Right atrium auricular region (tissue), 2 donors: ENCODE data around the gene APOL1. TPM values are rescaled to one million over a fixed set of nuclear protein-coding genes. Genes with fewer than 3 reads are reported as not detected.
"Not testable (repeated sequence)": the region's sequence is repeated elsewhere in the genome, so short reads cannot be mapped to it uniquely, and the experiment has no call there.

Source experiments
- DNase-seq: peaks from one replicate; pipeline ENCODE4 v3.0.0-alpha.2; 2019; ENCODE audit warnings: low spot score
- H3K27ac ChIP-seq, 2 donors: fragments of 200-600 bp; sonication (generic); 1 replicate in 1 of 2; 2 replicates in 1 of 2; pipeline ENCODE4 v1.5.1; 2016 to 2019
- H3K27me3 ChIP-seq, 2 donors: fragments of 200-600 bp; sonication (generic); one replicate each; pipeline versions ENCODE4 v1.5.1 to v1.6.0; 2017 to 2019
- H3K36me3 ChIP-seq: fragments of 200-600 bp; sonication (generic); one replicate; pipeline ENCODE4 v1.5.1; 2016
- H3K4me1 ChIP-seq, 2 donors: fragments of 200-600 bp; sonication (generic); one replicate each; pipeline versions ENCODE4 v1.5.1 to v1.6.0; 2017 to 2019
- H3K4me3 ChIP-seq, 2 donors: fragments of 200-600 bp; sonication (generic); 1 replicate in 1 of 2; 2 replicates in 1 of 2; pipeline ENCODE4 v1.5.1; 2017 to 2019; ENCODE audit warnings: mild to moderate bottlenecking in 1 of 2, moderate library complexity in 1 of 2
- H3K9me3 ChIP-seq, 2 donors: fragments of 200-600 bp; sonication (generic); one replicate each; pipeline ENCODE4 v1.5.1; 2019
- total RNA-seq, 2 donors: library from RNA; depleted of rRNA; stranded (reverse); fragments of >200 nt; gene quantifications; one replicate each; pipeline ENCODE4 v1.1.0, GENCODE V29; 2016
- TF ChIP-seq, protein P1 (sequence below), 2 donors: fragments of 200-600 bp; sonication (generic); IDR thresholded peaks; one replicate each; pipeline ENCODE4 v1.5.1; 2019; ENCODE audit warnings: antibody characterized with exemption in 2 of 2

Gene APOL1
- total RNA-seq, 2 donors from 2014 or later, result 10.7 to 18.1 TPM

DNA sequence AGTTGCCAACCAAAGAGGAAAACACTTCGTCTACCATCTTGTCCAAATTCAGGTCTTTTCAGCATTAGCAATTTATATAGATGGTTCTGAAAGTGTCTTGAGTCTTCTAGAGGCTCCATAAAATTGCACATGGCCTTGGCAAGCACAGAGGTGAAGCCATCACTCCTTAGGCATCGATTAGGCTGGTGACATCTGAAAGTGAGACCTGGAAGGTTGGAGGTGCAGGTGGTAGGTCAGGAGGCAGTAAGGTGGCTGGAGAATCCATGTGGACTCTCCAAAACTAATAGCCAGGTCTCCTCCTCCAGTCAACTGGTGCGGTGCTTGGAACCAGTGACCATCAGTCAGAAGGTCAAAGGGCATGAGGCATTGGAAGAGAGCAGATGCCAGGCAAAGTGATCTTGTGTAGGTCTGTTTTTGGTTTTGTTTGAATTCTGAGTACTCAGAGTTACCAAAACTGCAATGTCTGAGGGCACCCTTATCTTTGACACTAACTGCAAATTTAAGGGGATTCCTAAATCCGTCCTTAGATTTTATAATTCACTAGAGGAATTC is 7.1 kb upstream of the APOL1 start:
- TF ChIP-seq, protein P1, sequence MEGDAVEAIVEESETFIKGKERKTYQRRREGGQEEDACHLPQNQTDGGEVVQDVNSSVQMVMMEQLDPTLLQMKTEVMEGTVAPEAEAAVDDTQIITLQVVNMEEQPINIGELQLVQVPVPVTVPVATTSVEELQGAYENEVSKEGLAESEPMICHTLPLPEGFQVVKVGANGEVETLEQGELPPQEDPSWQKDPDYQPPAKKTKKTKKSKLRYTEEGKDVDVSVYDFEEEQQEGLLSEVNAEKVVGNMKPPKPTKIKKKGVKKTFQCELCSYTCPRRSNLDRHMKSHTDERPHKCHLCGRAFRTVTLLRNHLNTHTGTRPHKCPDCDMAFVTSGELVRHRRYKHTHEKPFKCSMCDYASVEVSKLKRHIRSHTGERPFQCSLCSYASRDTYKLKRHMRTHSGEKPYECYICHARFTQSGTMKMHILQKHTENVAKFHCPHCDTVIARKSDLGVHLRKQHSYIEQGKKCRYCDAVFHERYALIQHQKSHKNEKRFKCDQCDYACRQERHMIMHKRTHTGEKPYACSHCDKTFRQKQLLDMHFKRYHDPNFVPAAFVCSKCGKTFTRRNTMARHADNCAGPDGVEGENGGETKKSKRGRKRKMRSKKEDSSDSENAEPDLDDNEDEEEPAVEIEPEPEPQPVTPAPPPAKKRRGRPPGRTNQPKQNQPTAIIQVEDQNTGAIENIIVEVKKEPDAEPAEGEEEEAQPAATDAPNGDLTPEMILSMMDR (IDR thresholded peaks at IDR 0.05), result no peak
- no peak overlapping the region for H3K4me3 ChIP-seq
- no peaks in the 10 kb centered on the region for H3K27me3 ChIP-seq
- no peaks in the 10 kb centered on the region for H3K36me3 ChIP-seq
- H3K27ac ChIP-seq, result peak overlapping the region in 1 of 2 donors; percentile 67
- H3K4me1 ChIP-seq, result peaks cover 0 to 18% of the 10 kb centered on the region in 2 donors
- no peak for DNase-seq
- no peaks in the 10 kb centered on the region for H3K9me3 ChIP-seq

DNA sequence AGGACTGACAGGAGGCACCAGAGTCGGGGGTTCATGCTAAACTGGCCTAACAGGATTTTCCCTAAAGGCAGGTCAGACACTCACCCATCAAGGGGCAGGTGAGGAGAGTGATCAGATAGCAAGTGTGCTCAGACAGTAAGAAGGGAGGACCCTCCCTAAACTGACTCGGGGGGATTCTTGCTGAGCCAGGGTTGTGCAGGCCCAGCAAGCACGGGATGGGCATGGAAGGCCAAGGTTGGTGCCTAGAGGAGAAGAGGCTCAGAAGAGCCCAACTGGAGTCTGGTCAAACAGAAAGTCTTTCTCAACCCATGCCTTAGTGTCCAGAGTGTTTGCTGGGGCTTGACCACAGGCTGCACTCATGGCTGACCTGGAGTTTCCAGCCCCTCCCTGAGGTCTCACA is 6.2 kb upstream of the APOL1 start:
- no peak for DNase-seq
- H3K4me1 ChIP-seq, result peaks cover 0 to 18% of the 10 kb centered on the region in 2 donors
- H3K27ac ChIP-seq, result no peak overlapping the region
- H3K27me3 ChIP-seq, result no peaks in the 10 kb centered on the region
- TF ChIP-seq, protein P1 (IDR thresholded peaks at IDR 0.05), result no peak
- H3K9me3 ChIP-seq, result no peaks in the 10 kb centered on the region
- no peaks in the 10 kb centered on the region for H3K36me3 ChIP-seq
- no peak overlapping the region for H3K4me3 ChIP-seq

DNA sequence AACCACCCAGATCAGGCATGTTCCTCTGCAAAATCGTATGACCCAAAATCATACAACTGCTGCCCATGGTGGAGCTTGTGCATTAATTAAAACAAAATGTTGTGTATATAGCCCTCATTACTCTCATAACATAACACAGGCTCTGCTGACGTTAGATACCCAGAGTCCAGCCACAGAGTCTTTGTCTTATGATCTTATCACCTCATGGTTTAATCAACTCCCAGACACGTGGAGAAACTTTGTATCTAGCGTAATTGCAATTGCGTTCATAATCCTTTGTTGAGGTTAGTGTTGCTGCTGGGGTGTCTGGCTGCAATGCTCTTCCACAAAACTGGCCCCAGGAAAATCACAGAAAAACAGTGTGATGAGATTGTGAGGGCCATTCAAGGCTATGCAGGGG is 5.0 kb upstream of the APOL1 start:
- DNase-seq, result no peak
- H3K4me3 ChIP-seq, result no peak overlapping the region
- H3K9me3 ChIP-seq, result no peaks in the 10 kb centered on the region
- H3K4me1 ChIP-seq, result peaks cover 0 to 18% of the 10 kb centered on the region in 2 donors
- H3K27ac ChIP-seq, result no peak overlapping the region
- no peaks in the 10 kb centered on the region for H3K36me3 ChIP-seq
- no peaks in the 10 kb centered on the region for H3K27me3 ChIP-seq
- TF ChIP-seq, protein P1 (IDR thresholded peaks at IDR 0.05), result no peak

DNA sequence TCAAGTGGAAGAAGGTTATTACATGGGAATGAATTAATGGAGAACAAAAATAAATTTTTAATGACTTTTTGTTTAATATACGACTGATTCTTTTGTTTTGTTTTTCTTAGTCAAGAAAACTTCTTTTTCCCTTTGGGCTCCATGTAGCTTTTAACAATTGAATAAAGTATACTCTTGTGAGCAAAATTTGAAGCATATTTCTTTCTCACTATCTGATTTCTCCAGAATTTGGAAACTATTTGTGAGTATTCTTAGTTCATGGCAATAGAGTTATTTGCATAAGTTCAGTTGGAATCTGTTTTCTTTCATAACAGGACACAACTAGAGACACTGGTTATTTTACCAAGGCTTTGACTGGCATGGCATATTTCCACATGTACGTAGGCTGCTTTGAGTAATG is 3.8 kb upstream of the APOL1 start:
- TF ChIP-seq, protein P1 (IDR thresholded peaks at IDR 0.05), result no peak
- H3K27me3 ChIP-seq, result no peaks in the 10 kb centered on the region
- no peak overlapping the region for H3K27ac ChIP-seq
- peaks cover 0 to 19% of the 10 kb centered on the region in 2 donors for H3K4me1 ChIP-seq
- no peaks in the 10 kb centered on the region for H3K9me3 ChIP-seq
- no peak overlapping the region for H3K4me3 ChIP-seq
- no peak for DNase-seq
- no peaks in the 10 kb centered on the region for H3K36me3 ChIP-seq

DNA sequence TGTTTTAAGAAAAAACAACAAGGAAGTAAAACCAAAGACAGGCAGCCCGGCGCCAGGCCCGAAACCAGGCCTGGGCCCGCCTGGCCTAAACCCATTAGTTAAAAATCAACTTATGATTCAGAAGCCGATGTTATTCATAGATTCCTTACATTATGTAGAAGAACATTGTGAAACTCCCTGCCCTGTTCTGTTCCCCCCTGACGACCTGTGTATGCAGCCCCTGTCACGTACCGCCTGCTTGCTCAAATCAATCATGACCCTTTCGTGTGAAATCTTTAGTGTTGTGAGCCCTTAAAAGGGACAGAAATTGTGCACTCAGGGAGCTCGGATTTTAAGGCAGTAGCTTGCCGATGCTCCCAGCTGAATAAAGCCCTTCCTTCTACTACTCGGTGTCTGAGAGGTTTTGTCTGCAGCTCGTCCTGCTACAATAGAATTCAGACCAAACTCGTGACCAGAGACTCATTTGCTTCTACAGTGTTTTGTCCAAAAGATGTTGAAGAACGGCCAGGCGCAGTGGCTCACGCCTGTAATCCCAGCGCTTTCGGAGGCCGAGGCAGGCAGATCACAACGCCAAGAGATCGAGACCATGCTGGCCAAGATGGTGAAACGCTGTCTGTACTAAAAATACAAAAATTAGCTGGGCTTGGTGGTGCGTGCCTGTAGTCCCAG is 2.5 kb upstream of the APOL1 start:
- not testable (repeated sequence) for H3K36me3 ChIP-seq, H3K9me3 ChIP-seq, DNase-seq, H3K27ac ChIP-seq, H3K27me3 ChIP-seq, H3K4me3 ChIP-seq
- H3K4me1 ChIP-seq, result peaks cover 0 to 24% of the 10 kb centered on the region in 2 donors

DNA sequence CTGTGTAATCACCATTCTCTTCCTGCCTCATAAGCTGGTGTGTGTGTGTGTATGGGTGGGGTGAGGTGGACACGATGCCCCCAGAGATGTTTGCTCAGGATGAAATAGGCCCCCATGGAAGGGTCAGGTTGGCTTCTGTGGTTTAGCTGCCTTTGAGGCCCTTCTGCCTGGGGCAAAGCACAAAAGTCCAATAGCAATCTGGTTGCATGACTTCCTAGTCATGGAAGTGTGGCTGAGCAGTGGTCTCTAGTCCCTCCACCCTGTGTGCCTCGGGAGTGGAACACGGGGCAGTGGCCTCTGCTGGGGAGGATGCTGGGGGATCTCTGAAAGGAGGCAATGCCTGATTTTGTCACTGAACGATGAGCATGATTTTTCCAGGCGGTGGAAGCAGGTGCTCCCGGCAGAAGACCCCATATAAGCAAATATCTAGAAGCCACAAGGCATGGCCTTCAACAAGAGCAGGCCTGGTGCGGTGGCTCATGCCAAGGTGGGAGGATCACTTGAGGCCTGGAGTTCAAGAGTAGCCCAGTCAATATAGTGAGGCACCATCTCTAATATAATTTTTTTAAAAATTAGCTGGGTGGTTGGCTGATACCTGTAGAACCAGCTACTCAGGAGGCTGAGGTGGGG is 839 bp upstream of the APOL1 start:
- not testable (repeated sequence) for H3K9me3 ChIP-seq, H3K4me3 ChIP-seq, H3K36me3 ChIP-seq, H3K27ac ChIP-seq, H3K27me3 ChIP-seq, DNase-seq
- H3K4me1 ChIP-seq, result peaks cover 0 to 34% of the 10 kb centered on the region in 2 donors
